ENCODE results near the gene PPA2.
"Not testable (repeated sequence)": the region's sequence is repeated elsewhere in the genome, so short reads cannot be mapped to it uniquely, and the experiment has no call there.

The PPA2 gene

DNA sequence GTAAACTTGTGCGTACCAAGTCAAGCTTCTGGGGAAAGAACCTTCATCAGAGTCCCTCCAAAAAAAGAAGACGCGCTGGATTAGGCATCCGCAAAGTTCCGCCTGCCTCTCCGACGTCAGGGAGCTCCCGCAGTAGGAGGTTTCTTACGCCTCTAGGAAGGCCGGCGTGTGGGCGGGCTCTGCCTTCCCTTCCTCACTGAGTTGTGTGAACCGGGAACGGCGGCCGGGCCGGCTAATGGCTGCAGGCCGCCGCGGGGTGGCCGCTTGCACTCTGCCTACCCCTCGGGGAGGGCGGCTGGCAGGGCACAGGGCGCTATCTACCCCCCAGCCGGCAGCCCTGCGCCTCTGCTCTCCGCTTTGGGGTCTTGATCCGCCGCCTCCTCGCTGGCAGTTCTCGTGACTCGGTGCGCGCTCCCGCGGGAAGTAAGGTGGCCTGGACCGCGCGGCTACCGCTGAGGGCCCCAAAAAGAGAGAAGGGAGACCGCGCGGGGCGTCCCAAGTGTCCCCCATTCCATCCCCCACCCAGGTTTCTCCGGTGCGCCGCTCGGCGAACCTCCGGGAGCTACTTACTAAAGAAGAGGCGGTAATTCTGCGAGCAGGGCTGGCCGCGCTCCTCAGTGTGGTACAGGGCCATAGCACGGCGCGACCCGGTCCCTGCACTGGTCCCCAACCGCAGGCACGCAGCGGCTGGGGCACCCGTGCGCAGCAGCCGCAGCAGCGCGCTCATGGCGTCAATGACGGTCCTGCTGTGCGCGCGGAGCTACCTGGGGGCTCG is at the start of gene PPA2:
PPA2 (minus strand) TSS at position 739 of the 775 bp plus-strand sequence; CDS start at position 727, 12 bp downstream.
- DNase-seq: peak; percentile 74

GRCh38 chr4:105520819-105521790 is 47.2 kb upstream of the PPA2 start:
- no peak for DNase-seq

- DNase-seq: no peak
Observed at GRCh38 chr4:105510245-105510644, 36.4 kb upstream of the PPA2 start.

DNA sequence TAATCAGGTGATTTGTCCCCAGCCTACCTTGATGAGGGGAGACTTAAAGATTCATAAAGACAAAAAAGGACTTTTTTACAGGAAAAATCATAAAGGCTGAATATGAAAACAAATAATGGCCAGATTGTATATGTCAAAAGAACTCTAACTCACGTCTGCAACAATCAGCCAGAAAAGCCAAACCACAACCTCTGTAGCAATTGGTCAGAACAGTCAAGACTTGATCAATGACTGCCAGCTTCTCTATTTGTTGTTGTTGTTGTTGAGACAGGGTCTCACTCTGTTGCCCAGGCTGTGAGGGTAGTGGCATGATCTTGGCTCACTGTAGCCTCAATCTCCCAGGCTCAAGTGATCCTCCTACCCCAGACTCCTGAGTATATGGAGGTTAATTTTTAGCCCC is 35.9 kb upstream of the PPA2 start:
- DNase-seq: no peak

DNA sequence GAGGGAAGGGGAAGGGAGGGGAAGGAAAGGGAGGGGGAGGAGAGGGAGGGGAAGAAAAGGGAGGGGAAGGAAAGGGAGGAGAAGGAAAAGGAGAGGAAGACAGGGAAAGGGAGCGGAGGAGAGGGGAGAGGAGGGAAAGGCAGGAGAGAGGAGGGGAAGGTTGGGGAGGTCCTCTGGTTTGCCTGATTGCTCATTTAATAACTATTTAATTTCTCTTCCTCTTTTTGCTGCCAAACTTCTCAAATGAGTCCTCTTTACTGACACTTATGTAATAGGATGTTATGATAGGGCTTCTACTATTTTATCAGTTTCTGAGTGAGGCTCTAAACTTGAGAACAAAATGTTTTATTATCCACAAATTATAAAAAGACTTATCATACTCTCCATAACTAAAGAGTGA is 35.4 kb upstream of the PPA2 start:
- no peak for DNase-seq

- DNase-seq: no peak
Observed at GRCh38 chr4:105504744-105505143, 30.9 kb upstream of the PPA2 start.

- no peak for DNase-seq
Observed at GRCh38 chr4:105503484-105503883, 29.6 kb upstream of the PPA2 start.

DNA sequence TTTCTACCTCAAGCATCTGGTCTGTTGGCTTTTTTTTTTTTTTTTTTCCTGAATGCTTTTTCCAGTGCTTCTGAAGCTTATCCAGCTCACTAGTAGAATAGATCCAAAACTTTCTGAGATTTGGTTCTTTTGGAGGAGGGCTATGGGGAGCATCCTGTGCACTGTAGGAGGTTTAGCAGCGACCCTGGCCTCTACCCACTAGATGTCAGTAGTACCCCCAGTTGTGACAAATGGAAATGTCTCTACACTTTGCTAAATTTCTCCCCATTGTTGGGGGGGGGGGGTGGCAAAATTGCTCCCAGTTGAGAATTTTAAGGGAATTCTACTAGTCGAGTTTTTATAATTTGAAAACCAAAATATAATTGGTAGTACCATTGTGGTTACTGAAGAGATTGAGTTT is 23.0 kb upstream of the PPA2 start:
- no peak for DNase-seq

GRCh38 chr4:105495667-105496066 is 21.8 kb upstream of the PPA2 start:
- DNase-seq: no peak

DNA sequence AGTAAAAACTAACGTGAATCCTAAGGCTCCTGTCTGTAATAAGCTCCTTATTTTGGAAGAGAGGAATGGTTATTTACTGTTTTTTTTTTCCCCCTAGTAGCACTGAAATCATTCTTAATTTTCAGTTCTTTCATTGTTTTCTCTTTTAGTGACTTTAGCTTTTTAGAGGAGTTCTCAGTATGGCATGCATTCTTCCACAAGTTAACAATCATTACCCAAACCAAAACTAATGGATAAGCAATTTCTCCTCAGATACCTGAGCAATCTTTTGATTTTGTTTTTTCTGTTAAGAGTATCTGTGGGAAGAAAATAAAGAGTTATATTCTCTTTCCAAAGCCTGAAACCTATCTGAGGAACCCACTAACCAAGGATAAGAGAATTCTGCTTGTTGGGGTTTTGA is 16.7 kb upstream of the PPA2 start:
- DNase-seq: no peak

DNA sequence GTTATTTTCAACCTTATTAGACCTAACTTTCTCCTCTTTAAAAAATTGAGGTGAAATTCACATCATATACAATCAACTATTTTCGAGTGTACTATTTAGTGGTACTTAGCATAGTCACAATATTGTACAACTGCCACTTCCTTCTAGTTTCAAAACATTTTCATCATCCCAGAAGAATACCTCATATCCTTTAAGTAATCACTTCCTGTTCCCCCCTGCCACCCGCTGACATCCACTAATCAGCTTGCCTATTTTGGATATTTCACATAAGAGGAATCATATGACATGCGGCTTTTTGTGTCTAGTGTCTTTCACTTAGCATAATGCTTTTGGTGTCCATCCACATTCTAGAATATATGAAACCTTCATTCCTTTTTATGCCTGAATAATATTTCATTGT is 10.0 kb upstream of the PPA2 start:
- no peak for DNase-seq

- no peak for DNase-seq
Observed at GRCh38 chr4:105474099-105474518, 247 bp upstream of the PPA2 start.

GRCh38 chr4:105472871-105473323 is 965 bp downstream of the PPA2 start:
- DNase-seq: no peak

- DNase-seq: no peak
Observed at GRCh38 chr4:105471566-105472176, 2.2 kb downstream of the PPA2 start.

GRCh38 chr4:105470766-105471165 is 3.1 kb downstream of the PPA2 start:
- no peak for DNase-seq

GRCh38 chr4:105469736-105470135 is 4.1 kb downstream of the PPA2 start:
- DNase-seq: no peak

DNA sequence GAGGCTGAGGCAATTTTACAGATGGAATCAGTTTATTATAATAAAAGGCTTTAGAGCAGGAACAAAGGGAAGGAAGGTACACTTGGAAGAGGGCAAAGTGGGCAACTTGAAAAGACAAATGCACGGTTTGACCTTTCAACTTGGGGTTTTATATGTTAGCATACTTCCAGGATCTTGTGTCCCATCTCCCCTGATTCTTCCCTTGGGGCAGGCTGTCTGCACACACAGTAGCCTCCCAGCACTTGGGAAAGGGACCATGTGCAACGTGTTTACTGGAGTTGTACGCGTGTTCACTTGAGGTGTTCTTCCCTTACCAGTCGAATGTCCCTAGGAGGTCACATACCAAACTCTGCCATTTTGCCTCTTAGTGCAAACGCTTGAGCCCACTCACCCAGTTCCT is 7.3 kb downstream of the PPA2 start:
- DNase-seq: no peak

DNA sequence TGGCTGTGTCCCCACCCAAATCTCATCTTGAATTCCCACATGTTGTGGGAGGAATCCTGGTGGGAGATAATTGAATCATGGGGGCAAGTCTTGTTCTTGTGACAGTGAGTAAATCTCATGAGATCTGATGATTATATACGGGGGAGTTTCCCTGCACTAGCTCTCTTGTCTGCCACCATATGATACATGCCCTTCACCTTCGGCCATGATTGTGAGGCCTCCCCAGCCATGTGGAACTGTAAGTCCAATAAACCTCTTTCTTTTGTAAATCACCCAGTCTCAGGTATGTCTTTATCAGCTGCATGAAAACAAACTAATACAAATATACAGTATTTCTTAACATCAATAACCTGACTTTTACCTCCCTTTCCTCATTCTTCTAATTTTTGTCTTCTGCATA is 9.3 kb downstream of the PPA2 start:
- DNase-seq: not testable (repeated sequence)

DNA sequence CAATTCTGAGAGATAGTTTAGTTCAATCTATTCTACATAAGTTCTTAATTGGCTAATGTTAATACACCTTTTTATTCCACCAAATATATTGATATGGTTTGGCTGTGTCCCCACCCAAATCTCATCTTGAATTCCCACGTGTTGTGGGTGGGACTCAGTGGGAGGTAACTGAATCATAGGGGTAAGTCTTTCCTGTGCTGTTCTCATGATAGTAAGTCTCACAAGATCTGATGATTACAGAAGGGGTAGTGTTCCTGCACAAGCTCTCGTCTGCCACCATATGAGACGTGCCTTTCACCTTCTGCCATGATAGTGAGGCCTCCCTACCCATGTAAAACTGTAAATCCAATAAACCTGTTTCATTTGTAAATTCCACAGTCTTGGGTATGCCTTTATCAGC is 11.3 kb downstream of the PPA2 start:
- no peak for DNase-seq

GRCh38 chr4:105461621-105462382 is 12.1 kb downstream of the PPA2 start:
- no peak for DNase-seq

DNA sequence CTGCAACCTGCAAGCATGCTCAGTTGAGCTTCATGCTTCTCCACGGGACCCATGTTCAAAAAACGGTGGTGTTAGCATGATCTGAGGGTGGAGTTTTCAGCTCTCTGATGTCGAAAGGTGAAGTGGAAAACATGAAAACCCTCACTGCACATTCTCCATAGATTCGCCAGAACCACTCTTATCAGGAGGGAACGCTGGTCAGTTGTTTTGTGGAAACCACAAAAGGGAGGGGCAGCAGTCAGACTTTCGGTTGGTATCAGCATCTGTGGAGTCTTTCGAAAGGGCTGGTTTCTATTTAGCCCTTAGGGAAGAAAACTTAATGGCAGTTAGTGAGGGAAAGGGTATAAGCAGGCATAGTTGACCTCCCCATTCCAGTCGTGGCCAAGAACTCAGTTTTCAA is 12.6 kb downstream of the PPA2 start:
- DNase-seq: no peak

DNA sequence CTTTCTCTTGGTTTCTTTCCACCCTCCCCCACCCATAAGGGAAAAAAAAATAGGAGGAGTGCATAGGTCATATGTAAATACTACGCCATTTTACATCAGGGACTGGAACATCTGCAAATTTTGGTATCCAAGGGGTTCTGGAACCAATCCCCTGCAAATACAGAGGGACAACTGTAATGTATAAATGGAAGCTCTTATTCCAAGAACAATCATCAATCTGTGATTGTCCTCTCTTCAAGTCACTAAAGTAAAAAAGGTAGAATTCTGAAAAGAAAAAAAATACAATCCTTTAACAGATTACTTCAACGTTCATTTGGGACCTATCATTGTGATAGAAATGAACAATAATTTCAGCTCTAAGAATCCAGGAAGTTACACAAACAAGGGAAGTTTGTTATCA is 13.6 kb downstream of the PPA2 start:
- DNase-seq: no peak

- not testable (repeated sequence) for DNase-seq
Observed at GRCh38 chr4:105458541-105458940, 15.3 kb downstream of the PPA2 start.

Data from NCI-H510A (cell line).